HEK293 (cell line): Measurements from ENCODE around the gene EGFR.

Experiments
- KLF9 ChIP-seq: fragments of 450-650 bp; formaldehyde crosslinking; IDR thresholded peaks from 2 replicates; pipeline ENCODE4 v1.5.1; 2016; ENCODE audit warnings: missing biosample characterization, missing genetic modification characterization, low read depth
- MEIS1 ChIP-seq: sonication (generic); formaldehyde crosslinking; IDR thresholded peaks from 2 replicates; pipeline ENCODE4 v1.8.1; 2022; ENCODE audit warnings: missing genetic modification reagents, mild to moderate bottlenecking, borderline replicate concordance
- SALL2 ChIP-seq: fragments of 450-650 bp; formaldehyde crosslinking; IDR thresholded peaks from 2 replicates; pipeline ENCODE4 v1.5.0; 2017; ENCODE audit warnings: missing biosample characterization, mild to moderate bottlenecking, missing genetic modification characterization, borderline replicate concordance
- ZNF133 ChIP-seq: fragments of 450-650 bp; formaldehyde crosslinking; IDR thresholded peaks from 2 replicates; pipeline ENCODE4 v1.5.1; 2016; ENCODE audit warnings: missing biosample characterization, missing genetic modification characterization
- ZNF157 ChIP-seq: fragments of 450-650 bp; formaldehyde crosslinking; IDR thresholded peaks from 2 replicates; pipeline ENCODE4 v1.5.1; 2016; ENCODE audit warnings: missing biosample characterization, missing genetic modification characterization
- ZNF548 ChIP-seq: fragments of 450-650 bp; formaldehyde crosslinking; IDR thresholded peaks from 2 replicates; pipeline ENCODE4 v1.5.1; 2016; ENCODE audit warnings: missing biosample characterization, missing genetic modification characterization
- TF ChIP-seq, protein P1 (sequence below): fragments of 450-650 bp; formaldehyde crosslinking; IDR thresholded peaks from 2 replicates; pipeline ENCODE4 v1.5.1; 2016; ENCODE audit warnings: missing biosample characterization, missing genetic modification characterization, low read depth
- TF ChIP-seq, protein P2 (sequence below): fragments of 450-650 bp; formaldehyde crosslinking; IDR thresholded peaks from 2 replicates; pipeline ENCODE4 v1.5.1; 2016; ENCODE audit warnings: missing biosample characterization, missing genetic modification characterization
- TF ChIP-seq, protein P3 (sequence below): fragments of 450-650 bp; formaldehyde crosslinking; IDR thresholded peaks from 2 replicates; pipeline ENCODE4 v1.5.1; 2016; ENCODE audit warnings: missing biosample characterization, missing genetic modification characterization, borderline replicate concordance

DNA sequence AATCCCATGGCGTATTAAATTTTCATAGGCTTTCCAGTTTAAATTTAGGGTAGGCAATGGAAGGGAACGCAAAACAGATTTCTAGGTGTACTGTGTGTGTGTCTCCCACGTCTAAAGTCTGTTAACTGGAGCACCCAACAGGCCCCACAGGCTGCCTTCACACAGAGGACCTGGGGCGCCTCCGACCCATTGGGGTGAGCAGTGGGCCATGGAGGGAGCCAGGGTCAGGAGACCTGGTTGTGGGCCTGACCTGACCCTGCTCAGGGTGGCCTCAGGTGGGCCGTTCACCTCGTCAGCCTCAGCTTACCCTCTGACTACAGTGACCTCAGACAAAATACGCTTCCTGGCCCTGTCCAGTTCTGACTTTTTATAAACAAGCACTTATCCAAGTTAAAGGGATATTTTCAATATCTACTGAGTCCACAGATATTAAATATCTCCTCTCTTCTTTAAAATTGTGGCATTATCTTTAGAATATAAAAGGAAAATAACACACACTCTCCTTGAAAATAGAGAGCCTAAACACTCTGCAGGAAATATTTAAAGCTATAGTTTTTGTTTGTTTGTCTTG lies 159.6 kb downstream of the EGFR start:
- no peak for TF ChIP-seq ZNF548 (tag by site-specific recombination)
- no peak for TF ChIP-seq SALL2 (tag by site-specific recombination)
- TF ChIP-seq, protein P1, sequence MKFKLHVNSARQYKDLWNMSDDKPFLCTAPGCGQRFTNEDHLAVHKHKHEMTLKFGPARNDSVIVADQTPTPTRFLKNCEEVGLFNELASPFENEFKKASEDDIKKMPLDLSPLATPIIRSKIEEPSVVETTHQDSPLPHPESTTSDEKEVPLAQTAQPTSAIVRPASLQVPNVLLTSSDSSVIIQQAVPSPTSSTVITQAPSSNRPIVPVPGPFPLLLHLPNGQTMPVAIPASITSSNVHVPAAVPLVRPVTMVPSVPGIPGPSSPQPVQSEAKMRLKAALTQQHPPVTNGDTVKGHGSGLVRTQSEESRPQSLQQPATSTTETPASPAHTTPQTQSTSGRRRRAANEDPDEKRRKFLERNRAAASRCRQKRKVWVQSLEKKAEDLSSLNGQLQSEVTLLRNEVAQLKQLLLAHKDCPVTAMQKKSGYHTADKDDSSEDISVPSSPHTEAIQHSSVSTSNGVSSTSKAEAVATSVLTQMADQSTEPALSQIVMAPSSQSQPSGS (tag by site-specific recombination), result no peak
- TF ChIP-seq, protein P2, sequence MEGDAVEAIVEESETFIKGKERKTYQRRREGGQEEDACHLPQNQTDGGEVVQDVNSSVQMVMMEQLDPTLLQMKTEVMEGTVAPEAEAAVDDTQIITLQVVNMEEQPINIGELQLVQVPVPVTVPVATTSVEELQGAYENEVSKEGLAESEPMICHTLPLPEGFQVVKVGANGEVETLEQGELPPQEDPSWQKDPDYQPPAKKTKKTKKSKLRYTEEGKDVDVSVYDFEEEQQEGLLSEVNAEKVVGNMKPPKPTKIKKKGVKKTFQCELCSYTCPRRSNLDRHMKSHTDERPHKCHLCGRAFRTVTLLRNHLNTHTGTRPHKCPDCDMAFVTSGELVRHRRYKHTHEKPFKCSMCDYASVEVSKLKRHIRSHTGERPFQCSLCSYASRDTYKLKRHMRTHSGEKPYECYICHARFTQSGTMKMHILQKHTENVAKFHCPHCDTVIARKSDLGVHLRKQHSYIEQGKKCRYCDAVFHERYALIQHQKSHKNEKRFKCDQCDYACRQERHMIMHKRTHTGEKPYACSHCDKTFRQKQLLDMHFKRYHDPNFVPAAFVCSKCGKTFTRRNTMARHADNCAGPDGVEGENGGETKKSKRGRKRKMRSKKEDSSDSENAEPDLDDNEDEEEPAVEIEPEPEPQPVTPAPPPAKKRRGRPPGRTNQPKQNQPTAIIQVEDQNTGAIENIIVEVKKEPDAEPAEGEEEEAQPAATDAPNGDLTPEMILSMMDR (tag by site-specific recombination), result no peak
- TF ChIP-seq ZNF157 (tag by site-specific recombination), result no peak
- TF ChIP-seq KLF9, result no peak
- TF ChIP-seq MEIS1 (CRISPR knock-in tag), result no peak
- TF ChIP-seq, protein P3, sequence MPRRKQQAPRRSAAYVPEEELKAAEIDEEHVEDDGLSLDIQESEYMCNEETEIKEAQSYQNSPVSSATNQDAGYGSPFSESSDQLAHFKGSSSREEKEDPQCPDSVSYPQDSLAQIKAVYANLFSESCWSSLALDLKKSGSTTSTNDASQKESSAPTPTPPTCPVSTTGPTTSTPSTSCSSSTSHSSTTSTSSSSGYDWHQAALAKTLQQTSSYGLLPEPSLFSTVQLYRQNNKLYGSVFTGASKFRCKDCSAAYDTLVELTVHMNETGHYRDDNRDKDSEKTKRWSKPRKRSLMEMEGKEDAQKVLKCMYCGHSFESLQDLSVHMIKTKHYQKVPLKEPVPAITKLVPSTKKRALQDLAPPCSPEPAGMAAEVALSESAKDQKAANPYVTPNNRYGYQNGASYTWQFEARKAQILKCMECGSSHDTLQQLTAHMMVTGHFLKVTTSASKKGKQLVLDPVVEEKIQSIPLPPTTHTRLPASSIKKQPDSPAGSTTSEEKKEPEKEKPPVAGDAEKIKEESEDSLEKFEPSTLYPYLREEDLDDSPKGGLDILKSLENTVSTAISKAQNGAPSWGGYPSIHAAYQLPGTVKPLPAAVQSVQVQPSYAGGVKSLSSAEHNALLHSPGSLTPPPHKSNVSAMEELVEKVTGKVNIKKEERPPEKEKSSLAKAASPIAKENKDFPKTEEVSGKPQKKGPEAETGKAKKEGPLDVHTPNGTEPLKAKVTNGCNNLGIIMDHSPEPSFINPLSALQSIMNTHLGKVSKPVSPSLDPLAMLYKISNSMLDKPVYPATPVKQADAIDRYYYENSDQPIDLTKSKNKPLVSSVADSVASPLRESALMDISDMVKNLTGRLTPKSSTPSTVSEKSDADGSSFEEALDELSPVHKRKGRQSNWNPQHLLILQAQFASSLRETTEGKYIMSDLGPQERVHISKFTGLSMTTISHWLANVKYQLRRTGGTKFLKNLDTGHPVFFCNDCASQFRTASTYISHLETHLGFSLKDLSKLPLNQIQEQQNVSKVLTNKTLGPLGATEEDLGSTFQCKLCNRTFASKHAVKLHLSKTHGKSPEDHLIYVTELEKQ (tag by site-specific recombination), result no peak
- TF ChIP-seq ZNF133 (tag by site-specific recombination), result no peak
